ENCODE data around the gene CDKN1A.

The CDKN1A gene

GRCh38 chr6:36730424-36731380 is 52.2 kb downstream of the CDKN1A start:
- Histone ChIP-seq H3K4me2 (ENCODE audit: low read length) (no peak overlapping the region), H3K27me3 (ENCODE audit: low read depth, low read length) (no peaks in the 10 kb centered on the region), H3K4me3 (ENCODE audit: low read length) (no peak overlapping the region), H3K9me3 (ENCODE audit: insufficient read depth, low read length) (no peaks in the 10 kb centered on the region), H3K36me3 (replicated peaks; ENCODE audit: low read depth, low read length) (no peaks in the 10 kb centered on the region), H3K4me1 (ENCODE audit: low read length) (peaks cover 36% of the 10 kb centered on the region), H3K79me2 (ENCODE audit: low read length) (no peaks in the 10 kb centered on the region), H2AFZ (ENCODE audit: low read depth, low read length) (no peak overlapping the region), H4K20me1 (ENCODE audit: insufficient read depth, low read length) (no peaks in the 10 kb centered on the region), H3K27ac (ENCODE audit: low read length) (no peak overlapping the region), H3K9ac (ENCODE audit: low read length) (no peak overlapping the region)
- TF ChIP-seq EZH2phosphoT487 (IDR thresholded peaks at IDR 0.05; ENCODE audit: low read depth) (no peak), CTCF (IDR thresholded peaks at IDR 0.05; ENCODE audit: low read depth, low read length) (no peak)

GRCh38 chr6:36731622-36732310 is 53.3 kb downstream of the CDKN1A start:
- Histone ChIP-seq H3K36me3 (replicated peaks; ENCODE audit: low read depth, low read length) (no peaks in the 10 kb centered on the region), H2AFZ (ENCODE audit: low read depth, low read length) (no peak overlapping the region), H3K27me3 (ENCODE audit: low read depth, low read length) (no peaks in the 10 kb centered on the region), H3K9me3 (ENCODE audit: insufficient read depth, low read length) (no peaks in the 10 kb centered on the region), H3K79me2 (ENCODE audit: low read length) (no peaks in the 10 kb centered on the region), H3K4me2 (ENCODE audit: low read length) (no peak overlapping the region), H4K20me1 (ENCODE audit: insufficient read depth, low read length) (no peaks in the 10 kb centered on the region), H3K4me1 (ENCODE audit: low read length) (peaks cover 25% of the 10 kb centered on the region), H3K4me3 (ENCODE audit: low read length) (no peak overlapping the region), H3K9ac (ENCODE audit: low read length) (no peak overlapping the region), H3K27ac (ENCODE audit: low read length) (no peak overlapping the region)
- TF ChIP-seq EZH2phosphoT487 (IDR thresholded peaks at IDR 0.05; ENCODE audit: low read depth) (no peak), CTCF (IDR thresholded peaks at IDR 0.05; ENCODE audit: low read depth, low read length) (peak; percentile 33)

GRCh38 chr6:36733300-36733699 is 54.8 kb downstream of the CDKN1A start:
- TF ChIP-seq CTCF (IDR thresholded peaks at IDR 0.05; ENCODE audit: low read depth, low read length): no peak
- no peak for TF ChIP-seq EZH2phosphoT487 (IDR thresholded peaks at IDR 0.05; ENCODE audit: low read depth)
- H3K36me3 ChIP-seq (replicated peaks; ENCODE audit: low read depth, low read length): no peaks in the 10 kb centered on the region

GRCh38 chr6:36734486-36735060 is 56.1 kb downstream of the CDKN1A start:
- H3K79me2 ChIP-seq (ENCODE audit: low read length): no peaks in the 10 kb centered on the region
- no peaks in the 10 kb centered on the region for H3K27me3 ChIP-seq (ENCODE audit: low read depth, low read length)
- H3K36me3 ChIP-seq (replicated peaks; ENCODE audit: low read depth, low read length): no peaks in the 10 kb centered on the region
- H3K9me3 ChIP-seq (ENCODE audit: insufficient read depth, low read length): no peaks in the 10 kb centered on the region
- TF ChIP-seq EZH2phosphoT487 (IDR thresholded peaks at IDR 0.05; ENCODE audit: low read depth) (no peak), CTCF (IDR thresholded peaks at IDR 0.05; ENCODE audit: low read depth, low read length) (no peak)
- no peaks in the 10 kb centered on the region for H4K20me1 ChIP-seq (ENCODE audit: insufficient read depth, low read length)
- H3K4me2 ChIP-seq (ENCODE audit: low read length): peak overlapping the region; percentile 16; the same call in 1 of the 2 replicates
- no peak overlapping the region for H3K9ac ChIP-seq (ENCODE audit: low read length)
- no peaks in the 10 kb centered on the region; the same call in 1 of the 2 replicates for H3K4me1 ChIP-seq (ENCODE audit: low read length)
- H3K4me3 ChIP-seq (ENCODE audit: low read length): no peak overlapping the region
- no peak overlapping the region for H3K27ac ChIP-seq (ENCODE audit: low read length)
- no peak overlapping the region for H2AFZ ChIP-seq (ENCODE audit: low read depth, low read length)

More at GRCh38 chr6:36733300-36733699, 54.8 kb downstream of the CDKN1A start:
- peaks cover 10% of the 10 kb centered on the region for H3K4me1 ChIP-seq (ENCODE audit: low read length)
- H3K9ac ChIP-seq (ENCODE audit: low read length): no peak overlapping the region
- no peaks in the 10 kb centered on the region for H4K20me1 ChIP-seq (ENCODE audit: insufficient read depth, low read length)
- no peak overlapping the region for H3K4me2 ChIP-seq (ENCODE audit: low read length)
- H3K4me3 ChIP-seq (ENCODE audit: low read length): no peak overlapping the region
- H3K9me3 ChIP-seq (ENCODE audit: insufficient read depth, low read length): no peaks in the 10 kb centered on the region
- H3K27me3 ChIP-seq (ENCODE audit: low read depth, low read length): no peaks in the 10 kb centered on the region
- H2AFZ ChIP-seq (ENCODE audit: low read depth, low read length): no peak overlapping the region
- no peak overlapping the region for H3K27ac ChIP-seq (ENCODE audit: low read length)
- H3K79me2 ChIP-seq (ENCODE audit: low read length): no peaks in the 10 kb centered on the region

All from OCI-LY3 (cell line).